H9 (cell line): ENCODE results near the gene TDRD1. TPM values are rescaled to one million over a fixed set of nuclear protein-coding genes. Genes with fewer than 3 reads are reported as not detected.

Experiments used
- DNase-seq: peaks from one replicate; pipeline ENCODE4 v3.0.0-alpha.2; 2017
- H2AFZ ChIP-seq: one replicate; pipeline ENCODE4 v1.6.1; 2013; ENCODE audit warnings: mild to moderate bottlenecking, low read length, control low read depth, moderate library complexity
- H2AK5ac ChIP-seq: 2 replicates; pipeline ENCODE4 v1.6.1; 2013; ENCODE audit warnings: low read length, control low read depth, mixed read lengths; ENCODE audit not compliant: insufficient read length
- H2BK120ac ChIP-seq: one replicate; pipeline ENCODE4 v1.6.1; 2013; ENCODE audit warnings: low read depth, mild to moderate bottlenecking, low read length, control low read depth, inconsistent platforms; ENCODE audit not compliant: poor library complexity, severe bottlenecking
- H2BK12ac ChIP-seq: 2 replicates; pipeline ENCODE4 v1.6.1; 2013; ENCODE audit warnings: low read length, control low read depth, mixed read lengths, low read depth; ENCODE audit not compliant: insufficient read length
- H2BK15ac ChIP-seq: 2 replicates; pipeline ENCODE4 v1.6.1; 2013; ENCODE audit warnings: low read depth, low read length, control low read depth
- H2BK20ac ChIP-seq: one replicate; pipeline ENCODE4 v1.6.1; 2013; ENCODE audit warnings: low read depth, mild to moderate bottlenecking, low read length, control low read depth, inconsistent platforms; ENCODE audit not compliant: poor library complexity, severe bottlenecking
- H2BK5ac ChIP-seq: 2 replicates; pipeline ENCODE4 v1.6.1; 2013; ENCODE audit warnings: low read length, control low read depth, mixed read lengths; ENCODE audit not compliant: insufficient read length
- H3K14ac ChIP-seq: 2 replicates; pipeline ENCODE4 v1.6.1; 2013; ENCODE audit warnings: low read length, control low read depth; ENCODE audit not compliant: insufficient read depth
- H3K18ac ChIP-seq: 2 replicates; pipeline ENCODE4 v1.6.1; 2013; ENCODE audit warnings: low read depth, mild to moderate bottlenecking, mixed read lengths, low read length, control low read depth; ENCODE audit not compliant: insufficient read length
- H3K23ac ChIP-seq: 2 replicates; pipeline ENCODE4 v1.6.1; 2013; ENCODE audit warnings: low read length, control low read depth, mixed read lengths, low read depth; ENCODE audit not compliant: insufficient read length
- H3K23me2 ChIP-seq: 2 replicates; pipeline ENCODE4 v1.6.1; 2013; ENCODE audit warnings: low read depth, mild to moderate bottlenecking, mixed read lengths, low read length, control low read depth; ENCODE audit not compliant: insufficient read length, poor library complexity, severe bottlenecking
- H3K27ac ChIP-seq: 2 replicates; pipeline ENCODE4 v1.5.1; 2013; ENCODE audit warnings: low read length, control low read depth, mixed read lengths, low read depth; ENCODE audit not compliant: insufficient read length
- H3K27me3 ChIP-seq: 2 replicates; pipeline ENCODE4 v1.6.1; 2013; ENCODE audit warnings: low read length, control low read depth, inconsistent platforms; ENCODE audit not compliant: insufficient read depth
- H3K4ac ChIP-seq: 2 replicates; pipeline ENCODE4 v1.6.1; 2013; ENCODE audit warnings: low read depth, mild to moderate bottlenecking, control low read depth, inconsistent platforms, low read length, moderate library complexity
- H3K4me1 ChIP-seq: 2 replicates; pipeline ENCODE4 v1.6.1; 2013; ENCODE audit warnings: low read length, control low read depth, inconsistent platforms; ENCODE audit not compliant: insufficient read depth
- H3K4me2 ChIP-seq: 2 replicates; pipeline ENCODE4 v1.6.1; 2013; ENCODE audit warnings: low read length, control low read depth, mixed read lengths; ENCODE audit not compliant: insufficient read length, insufficient read depth
- H3K56ac ChIP-seq: 2 replicates; pipeline ENCODE4 v1.6.1; 2013; ENCODE audit warnings: low read depth, mild to moderate bottlenecking, mixed read lengths, low read length, control low read depth; ENCODE audit not compliant: insufficient read length
- H3K79me1 ChIP-seq: 2 replicates; pipeline ENCODE4 v1.6.1; 2013; ENCODE audit warnings: low read depth, mild to moderate bottlenecking, moderate library complexity, low read length, control low read depth, inconsistent platforms; ENCODE audit not compliant: insufficient read depth, poor library complexity, severe bottlenecking
- H3K79me2 ChIP-seq: 2 replicates; pipeline ENCODE4 v1.6.1; 2013; ENCODE audit warnings: low read length, control low read depth, inconsistent platforms; ENCODE audit not compliant: insufficient read depth
- H3K9ac ChIP-seq: 2 replicates; pipeline ENCODE4 v1.6.1; 2013; ENCODE audit warnings: low read length, control low read depth, mixed read lengths; ENCODE audit not compliant: insufficient read length; ENCODE audit errors: extremely low read depth
- H3K9me3 ChIP-seq: one replicate; pipeline ENCODE4 v1.6.1; 2013; ENCODE audit warnings: low read depth, low read length, inconsistent platforms; ENCODE audit not compliant: control insufficient read depth
- H3T11ph ChIP-seq: one replicate; pipeline ENCODE4 v1.6.1; 2013; ENCODE audit warnings: mild to moderate bottlenecking, low read length, control low read depth, inconsistent platforms
- H4K20me1 ChIP-seq: one replicate; pipeline ENCODE4 v1.6.1; 2013; ENCODE audit not compliant: control insufficient read depth, insufficient read length, insufficient read depth
- H4K5ac ChIP-seq: 2 replicates; pipeline ENCODE4 v1.6.1; 2013; ENCODE audit warnings: low read depth, mild to moderate bottlenecking, mixed read lengths, low read length, control low read depth; ENCODE audit not compliant: insufficient read length
- H4K8ac ChIP-seq: replicated peaks from 2 replicates; pipeline ENCODE4 v1.6.1; 2013; ENCODE audit warnings: low read length, control low read depth, mixed read lengths, low read depth; ENCODE audit not compliant: insufficient read length
- H4K91ac ChIP-seq: 2 replicates; pipeline ENCODE4 v1.6.1; 2013; ENCODE audit warnings: low read depth, mild to moderate bottlenecking, moderate library complexity, mixed read lengths, low read length, control low read depth; ENCODE audit not compliant: insufficient read length
- H3K27ac Mint-ChIP-seq, 3 experiments: 2 replicates in 2 of 3; 3 replicates in 1 of 3; pipeline ENCODE4 v1.8.0; 2020 to 2021; ENCODE audit warnings: mixed read lengths in 3 of 3, mild to moderate bottlenecking in 1 of 3, moderate library complexity in 1 of 3
- H3K27me3 Mint-ChIP-seq: 2 replicates; pipeline ENCODE4 v1.8.0; 2021; ENCODE audit warnings: low read depth, mild to moderate bottlenecking, moderate library complexity, mixed read lengths
- H3K36me3 Mint-ChIP-seq, 3 experiments: 2 replicates in 2 of 3; 3 replicates in 1 of 3; pipeline ENCODE4 v1.8.0; 2020 to 2021; ENCODE audit warnings: low read depth in 3 of 3, mixed read lengths in 3 of 3; ENCODE audit not compliant: insufficient read depth in 1 of 3
- H3K4me1 Mint-ChIP-seq, 2 experiments: 2 replicates each; pipeline ENCODE4 v1.8.0; 2020; ENCODE audit warnings: mixed read lengths in 2 of 2
- H3K4me3 Mint-ChIP-seq, 2 experiments: 2 replicates in 1 of 2; 3 replicates in 1 of 2; pipeline ENCODE4 v1.8.0; 2020 to 2021; ENCODE audit warnings: mild to moderate bottlenecking in 2 of 2, mixed read lengths in 2 of 2, moderate library complexity in 1 of 2
- H3K9me3 Mint-ChIP-seq, 2 experiments: 2 replicates in 1 of 2; 3 replicates in 1 of 2; pipeline ENCODE4 v1.8.0; 2020; ENCODE audit warnings: mild to moderate bottlenecking in 2 of 2, mixed read lengths in 2 of 2, moderate library complexity in 1 of 2
- WGBS: extraction: QIAGEN DNeasy Blood & Tissue Kit; methylation state at CpG from one replicate; pipeline ENCODE4 v1.1.7; 2013; ENCODE audit warnings: missing lambda C conversion rate, low lambda C conversion rate, mixed read lengths; ENCODE audit not compliant: insufficient read length; ENCODE audit errors: extremely low coverage; 5-methylcytosine and 5-hydroxymethylcytosine counted together
- total RNA-seq: library from RNA; stranded (reverse); gene quantifications from 2 replicates; pipeline ENCODE4 v1.2.1, GENCODE V29; 2021
- TF ChIP-seq, protein P1 (sequence below): fragments of 200-600 bp; sonication (generic); conservative IDR thresholded peaks from 3 replicates; pipeline ENCODE4 v1.8.0; 2021; ENCODE audit warnings: antibody characterized with exemption, mild to moderate bottlenecking

Gene TDRD1
- total RNA-seq, 1 experiment from 2014 or later, result 0.15 TPM

DNA sequence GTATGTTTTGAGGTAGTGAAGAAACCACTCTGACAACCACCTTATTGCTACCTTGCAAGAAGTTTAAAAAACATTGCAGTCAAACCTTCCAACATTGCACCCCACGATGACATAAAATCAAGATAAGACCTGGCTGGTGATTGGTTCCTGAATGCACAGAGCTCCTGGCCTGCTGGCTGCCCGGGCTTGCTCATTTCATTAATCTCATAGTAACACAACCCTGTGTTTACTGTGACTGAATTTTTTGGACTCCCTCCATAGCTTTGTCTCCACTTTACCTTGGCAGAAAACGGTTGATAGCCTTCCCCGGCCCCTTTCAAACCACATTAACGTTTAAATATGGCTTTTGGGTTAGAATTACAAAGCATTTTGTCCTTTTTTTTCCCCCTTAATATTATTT is 87.4 kb downstream of the TDRD1 start:
- H3K23me2 ChIP-seq, result no peaks in the 10 kb centered on the region
- no peak overlapping the region; a peak in 1 of 7 replicates for H3K27ac Mint-ChIP-seq
- no peaks in the 10 kb centered on the region; the same call in 1 of the 2 replicates for H3K27me3 ChIP-seq
- H4K20me1 ChIP-seq, result no peaks in the 10 kb centered on the region
- H3K9ac ChIP-seq, result no peak overlapping the region
- H2BK12ac ChIP-seq, result no peak overlapping the region
- no CpG with 5 or more reads among the region's 5 CpGs for WGBS
- no peaks in the 10 kb centered on the region; the same call in 1 of the 2 replicates for H3K27me3 Mint-ChIP-seq
- H2BK5ac ChIP-seq, result no peak overlapping the region
- H4K5ac ChIP-seq, result no peak overlapping the region
- TF ChIP-seq, protein P1, sequence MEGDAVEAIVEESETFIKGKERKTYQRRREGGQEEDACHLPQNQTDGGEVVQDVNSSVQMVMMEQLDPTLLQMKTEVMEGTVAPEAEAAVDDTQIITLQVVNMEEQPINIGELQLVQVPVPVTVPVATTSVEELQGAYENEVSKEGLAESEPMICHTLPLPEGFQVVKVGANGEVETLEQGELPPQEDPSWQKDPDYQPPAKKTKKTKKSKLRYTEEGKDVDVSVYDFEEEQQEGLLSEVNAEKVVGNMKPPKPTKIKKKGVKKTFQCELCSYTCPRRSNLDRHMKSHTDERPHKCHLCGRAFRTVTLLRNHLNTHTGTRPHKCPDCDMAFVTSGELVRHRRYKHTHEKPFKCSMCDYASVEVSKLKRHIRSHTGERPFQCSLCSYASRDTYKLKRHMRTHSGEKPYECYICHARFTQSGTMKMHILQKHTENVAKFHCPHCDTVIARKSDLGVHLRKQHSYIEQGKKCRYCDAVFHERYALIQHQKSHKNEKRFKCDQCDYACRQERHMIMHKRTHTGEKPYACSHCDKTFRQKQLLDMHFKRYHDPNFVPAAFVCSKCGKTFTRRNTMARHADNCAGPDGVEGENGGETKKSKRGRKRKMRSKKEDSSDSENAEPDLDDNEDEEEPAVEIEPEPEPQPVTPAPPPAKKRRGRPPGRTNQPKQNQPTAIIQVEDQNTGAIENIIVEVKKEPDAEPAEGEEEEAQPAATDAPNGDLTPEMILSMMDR, result no peak
- H3K36me3 Mint-ChIP-seq, result no peaks in the 10 kb centered on the region
- no peak overlapping the region for H4K91ac ChIP-seq
- no peak overlapping the region for H3K4me2 ChIP-seq
- no peak overlapping the region for H3K4me3 Mint-ChIP-seq
- H2AFZ ChIP-seq, result no peak overlapping the region
- H2AK5ac ChIP-seq, result no peak overlapping the region
- H3K9me3 ChIP-seq, result no peaks in the 10 kb centered on the region
- H3K79me1 ChIP-seq, result no peaks in the 10 kb centered on the region
- no peak overlapping the region for H3K18ac ChIP-seq
- H3K79me2 ChIP-seq, result no peaks in the 10 kb centered on the region
- no peak overlapping the region for H4K8ac ChIP-seq
- H3K9me3 Mint-ChIP-seq, result no peaks in the 10 kb centered on the region
- peaks cover 7 to 9% of the 10 kb centered on the region in 2 experiments for H3K4me1 Mint-ChIP-seq
- no peak overlapping the region for H3K14ac ChIP-seq
- no peak overlapping the region for H2BK120ac ChIP-seq
- no peak overlapping the region for H3K27ac ChIP-seq
- no peaks in the 10 kb centered on the region; the same call in 1 of the 2 replicates for H3K4me1 ChIP-seq
- no peak overlapping the region for H3K56ac ChIP-seq
- no peak overlapping the region for H3K23ac ChIP-seq
- no peak for DNase-seq
- H2BK15ac ChIP-seq, result no peak overlapping the region
- no peak overlapping the region for H3T11ph ChIP-seq
- H3K4ac ChIP-seq, result no peak overlapping the region
- H2BK20ac ChIP-seq, result no peak overlapping the region
